Measurements from ENCODE around the gene NACC2.

NACC2 gene

DNA sequence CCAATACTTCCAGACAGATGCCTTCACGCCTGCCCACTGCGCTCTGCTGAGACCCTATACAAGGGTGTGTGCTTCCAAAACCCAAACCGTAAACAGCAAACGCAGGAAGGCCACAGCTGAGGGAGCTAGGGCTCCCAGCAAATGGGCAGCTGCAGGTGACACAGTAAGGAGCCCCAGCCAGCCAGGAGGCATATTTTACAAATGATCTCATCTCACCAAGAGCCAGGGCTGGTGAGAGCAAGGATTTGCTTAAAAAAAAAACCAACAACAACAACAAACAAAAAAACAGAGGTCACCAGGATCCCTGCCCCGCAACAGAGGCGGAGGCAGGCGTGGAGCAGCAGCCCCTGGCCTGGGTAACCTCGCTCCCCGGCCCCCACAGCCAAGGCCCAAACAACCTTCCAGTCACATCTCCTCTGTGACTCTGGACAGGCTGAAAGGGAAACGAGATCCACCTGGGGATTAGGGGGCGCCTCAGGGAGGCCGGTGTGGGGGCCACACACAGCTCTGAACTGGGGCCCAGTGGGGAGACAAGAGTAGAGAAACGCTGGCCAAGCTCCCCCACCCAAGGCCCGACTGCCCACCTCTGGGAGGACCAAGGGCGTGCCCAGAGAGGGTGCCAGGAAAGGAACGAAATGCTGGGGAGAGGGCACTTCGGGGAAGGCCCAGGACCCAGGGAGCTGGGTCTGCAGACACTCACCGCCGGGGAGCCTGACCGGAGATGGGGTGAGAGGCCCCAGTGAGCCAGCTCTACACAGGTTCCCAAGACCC, 3.3 kb downstream of the NACC2 start:
- no peak for DNase-seq

DNA sequence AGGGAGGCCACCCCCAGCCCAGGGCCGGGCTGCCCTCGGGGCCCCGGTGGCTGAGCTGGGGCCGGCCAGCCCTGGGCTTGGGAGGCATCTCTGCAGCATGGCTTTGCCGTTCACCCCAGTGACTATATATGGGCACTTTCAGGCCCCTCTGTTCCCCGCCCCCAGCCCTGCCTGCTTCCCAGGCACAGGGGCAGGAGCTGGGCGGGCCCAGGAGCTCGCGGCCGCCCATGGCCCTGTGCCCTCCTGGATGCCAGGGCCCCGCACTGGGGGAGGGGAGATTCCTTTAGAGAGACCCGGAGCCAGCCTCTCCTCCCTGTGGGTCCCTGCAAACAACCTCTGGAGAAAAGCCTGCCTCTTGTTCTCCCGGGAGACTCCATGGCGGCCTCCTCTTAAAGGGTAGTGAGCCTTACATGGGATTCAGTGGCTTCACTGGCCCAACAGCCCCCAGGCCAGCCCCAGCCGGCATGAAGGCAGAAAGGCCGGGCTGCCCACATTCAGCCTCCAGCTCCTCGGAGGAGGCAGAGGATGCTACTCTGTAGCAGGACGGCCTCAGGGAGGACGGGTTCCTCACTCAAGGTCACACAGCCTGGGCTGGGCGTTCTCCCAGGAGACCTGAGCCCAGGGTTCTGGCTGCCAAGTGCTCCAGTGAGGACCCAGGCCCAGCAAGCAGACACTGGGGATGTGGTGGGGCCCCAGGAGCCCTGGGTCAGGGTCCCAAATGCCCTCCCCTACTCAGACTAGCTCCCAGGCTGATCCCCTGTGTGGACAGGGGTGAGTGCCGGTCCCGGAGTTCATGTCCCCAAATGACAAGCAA, 4.1 kb downstream of the NACC2 start:
- no peak for DNase-seq

DNA sequence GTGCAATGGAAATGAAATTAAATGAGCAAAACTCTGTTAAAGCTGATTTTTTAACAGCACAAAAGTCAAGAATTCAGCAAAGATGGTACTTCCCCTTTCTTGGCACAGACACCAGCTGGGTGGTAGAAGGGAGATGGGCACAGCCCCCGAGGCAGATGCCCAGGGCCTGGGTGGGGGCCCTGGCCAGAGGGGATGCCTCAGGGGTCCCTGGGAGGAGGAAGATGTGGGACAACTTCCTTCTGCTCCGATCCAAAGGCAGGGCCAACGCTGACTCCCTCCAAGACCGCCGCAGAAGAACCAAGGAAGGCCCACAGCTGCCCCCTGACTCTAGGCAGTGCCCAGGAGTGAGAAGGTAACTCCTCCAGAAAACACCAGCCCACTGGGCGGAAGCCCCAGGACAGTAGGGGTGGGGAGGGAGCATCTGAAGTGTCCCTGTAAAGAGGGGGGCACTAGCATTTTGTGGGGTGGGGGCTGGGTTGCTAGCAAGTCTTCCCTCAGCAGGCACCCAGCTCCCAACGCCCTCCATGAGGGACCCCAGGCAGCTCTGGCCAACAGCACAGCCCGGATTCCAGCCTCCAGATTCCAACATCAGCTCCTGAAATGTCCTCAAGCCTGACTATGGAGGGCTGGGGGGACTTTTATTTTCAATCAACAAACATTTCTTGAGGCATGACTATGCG, 4.9 kb downstream of the NACC2 start:
- no peak for DNase-seq

DNA sequence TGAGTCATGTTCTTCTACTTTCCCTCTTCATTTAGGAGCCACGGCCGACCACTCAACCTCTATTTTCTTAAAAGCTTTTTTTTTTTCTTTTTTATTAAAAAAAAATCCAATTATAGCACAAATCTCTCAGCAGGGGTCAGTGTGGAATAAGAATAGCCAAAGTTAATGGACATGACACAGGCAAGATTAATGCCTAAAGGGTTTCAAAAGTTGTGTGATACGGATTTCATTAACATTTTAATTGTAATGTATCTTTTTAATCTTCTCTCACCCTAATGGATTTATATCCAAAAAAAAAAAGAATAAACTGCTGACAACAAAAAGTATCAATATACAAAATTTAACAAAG, 5.4 kb downstream of the NACC2 start:
- DNase-seq = no peak

DNA sequence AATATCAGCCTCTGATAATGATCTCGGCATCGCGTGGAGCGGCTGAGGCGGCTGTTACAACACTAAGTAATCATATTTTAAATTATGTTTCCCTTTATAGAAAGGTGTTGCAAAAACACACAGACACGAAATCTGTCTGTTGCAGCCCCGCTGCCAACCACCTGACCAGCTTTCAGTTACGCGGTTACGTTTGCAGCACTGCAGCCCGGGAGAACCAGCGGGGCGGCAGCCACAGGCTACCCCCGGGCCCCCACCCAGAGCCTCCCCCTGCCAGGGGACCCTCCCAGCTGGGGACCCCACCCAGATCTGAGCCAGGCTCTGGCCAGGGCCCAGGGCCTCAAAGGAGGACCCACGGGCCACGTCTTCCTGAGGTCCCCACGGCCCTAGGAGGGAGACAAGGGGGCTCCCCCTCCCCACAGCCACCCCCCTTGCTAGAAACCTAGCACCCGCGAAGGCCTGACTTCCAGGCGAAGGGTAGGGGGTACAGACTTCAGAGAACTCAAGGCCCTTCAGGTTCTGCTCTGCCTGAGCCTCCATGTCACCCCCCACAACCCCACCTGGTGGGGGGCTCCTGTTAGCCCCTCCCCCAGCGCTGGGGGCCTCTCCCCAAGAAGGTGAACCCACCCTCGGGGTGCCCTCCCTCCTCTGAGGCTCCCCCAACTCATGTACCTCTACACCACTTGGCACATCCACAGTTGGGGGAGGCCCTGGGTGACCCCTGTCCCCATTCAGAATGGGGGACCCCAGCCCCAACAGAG, 6.0 kb downstream of the NACC2 start:
- DNase-seq = no peak

DNA sequence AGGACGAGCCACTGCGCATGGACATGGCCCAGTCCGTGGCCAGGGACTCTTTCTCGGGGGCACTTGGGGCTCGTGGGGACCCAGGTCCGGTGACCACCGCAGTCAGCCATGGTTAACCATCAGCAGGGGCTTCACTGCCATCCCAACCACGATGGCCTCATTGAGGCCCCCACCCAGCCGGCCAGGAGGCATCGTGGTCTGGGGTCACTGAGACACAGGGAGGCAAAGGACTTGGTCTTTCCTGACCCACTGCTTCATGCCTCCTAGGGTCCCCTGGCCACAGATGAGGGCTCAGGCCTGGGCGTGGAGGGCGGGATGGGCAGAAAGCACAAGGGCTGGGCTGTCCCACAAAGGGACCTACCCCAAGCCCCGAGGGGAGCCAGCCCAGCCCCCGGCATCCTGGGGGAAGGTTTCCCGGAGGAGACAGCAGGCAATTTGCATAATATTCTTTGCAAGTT, 6.6 kb downstream of the NACC2 start:
- no peak for DNase-seq

DNA sequence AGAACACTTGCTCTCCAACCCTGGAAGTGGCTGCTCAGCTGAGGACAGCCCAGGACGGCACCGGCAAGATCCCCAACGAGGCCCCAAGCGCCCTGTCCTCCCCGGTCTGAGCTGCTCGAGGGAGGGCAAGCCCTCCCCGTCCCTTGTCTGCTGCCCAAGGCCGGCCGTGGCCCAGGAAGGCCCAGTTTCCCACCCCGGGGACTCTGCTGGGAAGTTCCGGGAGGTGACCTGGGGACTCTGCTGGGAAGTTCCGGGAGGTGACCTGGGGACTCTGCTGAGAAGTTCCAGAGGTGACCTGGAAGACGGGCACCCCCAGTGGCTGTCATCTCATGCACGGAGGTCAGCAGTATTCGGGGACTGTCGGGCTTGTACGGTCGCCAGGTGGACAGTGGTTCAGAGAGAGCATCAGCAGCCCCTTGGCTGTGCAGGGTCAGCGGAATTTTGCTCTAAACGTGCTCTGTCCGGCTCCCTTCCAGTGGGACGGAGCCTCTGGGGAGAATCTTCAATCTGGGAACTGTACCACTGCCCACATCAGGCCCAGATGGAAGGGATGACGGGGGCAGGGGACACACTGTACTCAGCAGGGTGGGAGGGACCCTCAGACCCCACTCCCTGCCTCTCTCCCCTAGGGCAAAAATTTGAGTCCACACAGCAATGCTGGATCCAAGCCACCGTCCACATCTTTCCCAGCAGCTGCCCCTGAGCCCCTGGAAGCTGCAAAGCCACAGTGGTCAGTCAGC, 7.2 kb downstream of the NACC2 start:
- DNase-seq = no peak

DNA sequence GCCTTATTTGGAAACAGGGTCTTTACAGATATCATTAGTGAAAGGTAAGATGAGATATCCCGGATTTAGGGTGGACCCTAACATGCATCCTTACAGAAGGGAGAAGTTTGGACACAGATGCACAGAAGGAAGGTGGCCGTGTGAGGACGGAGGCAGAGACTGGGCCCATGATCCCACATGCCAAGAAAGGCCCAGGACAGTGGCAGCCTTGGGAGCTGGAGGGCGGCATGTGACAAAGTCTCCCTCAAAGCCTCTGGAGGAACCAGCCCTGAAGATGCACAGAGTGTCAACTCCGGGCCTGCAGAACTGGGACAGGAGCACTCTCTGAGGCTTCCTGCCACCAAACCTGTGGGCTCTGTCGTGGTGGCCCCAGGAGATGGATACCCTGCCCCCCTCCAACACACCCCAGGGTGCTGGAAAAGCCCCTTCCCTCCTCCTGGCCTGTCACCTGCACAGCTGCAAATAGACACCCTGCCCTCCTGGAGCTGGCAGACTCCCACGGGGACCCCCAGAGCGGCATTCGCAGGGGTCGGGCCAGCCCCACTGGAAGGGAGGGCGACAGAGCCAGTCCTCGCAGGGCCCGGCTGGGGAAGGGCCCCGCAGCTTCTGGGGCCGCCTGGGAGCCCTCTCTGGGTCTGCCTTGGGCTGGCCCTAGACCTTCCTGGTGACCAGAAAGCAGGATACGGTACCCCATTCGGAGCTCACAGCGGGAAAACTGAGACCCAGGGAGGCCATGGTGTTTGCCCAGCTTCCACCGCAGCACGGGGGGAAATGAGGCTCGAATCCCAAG, 7.9 kb downstream of the NACC2 start:
- DNase-seq = no peak

DNA sequence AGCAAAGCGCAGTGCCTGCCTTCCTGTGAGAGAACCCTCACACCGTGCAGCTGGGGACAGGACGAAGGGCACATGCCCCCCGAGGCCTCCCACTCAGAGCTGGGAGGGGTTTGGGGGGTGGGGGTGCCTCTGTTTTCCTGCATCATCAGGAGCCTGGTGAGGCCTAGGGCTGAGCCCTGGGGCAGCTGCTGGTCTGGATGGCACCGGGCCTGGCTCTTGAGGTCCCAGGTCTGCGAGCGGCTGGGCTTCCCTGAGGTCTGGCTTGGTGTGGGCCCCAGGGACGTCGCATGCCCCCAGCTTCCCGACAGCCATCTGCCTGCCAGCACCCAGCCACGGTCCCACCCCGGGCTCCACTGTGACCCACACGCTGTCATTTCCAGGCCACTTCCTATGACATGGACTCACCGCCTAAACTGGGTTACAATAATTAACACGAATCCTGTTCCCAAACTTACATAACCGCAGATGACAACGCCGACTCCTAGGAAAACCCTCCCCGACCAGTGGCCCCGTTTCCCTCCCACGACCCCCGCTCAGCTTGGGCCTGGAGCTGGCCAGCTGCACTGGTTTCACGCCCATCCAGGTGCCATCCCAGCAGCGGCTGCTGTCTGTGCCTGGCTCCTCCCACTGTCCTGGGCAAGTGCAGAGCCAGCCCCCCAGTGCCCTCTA, 8.7 kb downstream of the NACC2 start:
- no peak for DNase-seq

DNA sequence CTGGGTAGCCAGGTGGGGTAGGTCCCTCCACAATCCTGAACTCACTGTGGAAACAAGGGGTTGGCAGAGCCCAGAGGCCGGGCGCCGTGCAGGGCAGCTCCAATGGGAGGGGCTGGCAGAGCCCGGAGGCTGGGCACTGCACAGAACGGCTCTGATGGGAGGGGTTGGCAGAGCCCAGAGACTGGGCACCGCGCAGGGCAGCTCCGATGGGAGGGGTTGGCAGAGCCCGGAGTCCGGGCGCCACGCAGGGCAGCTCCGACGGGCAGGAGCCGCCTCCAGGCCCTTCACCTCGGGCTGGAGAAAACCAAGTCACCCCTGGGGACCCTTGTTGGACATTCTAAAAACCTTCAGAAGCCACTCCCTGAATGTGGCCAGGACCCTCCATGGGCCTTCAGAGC, 9.3 kb downstream of the NACC2 start:
- no peak for DNase-seq

DNA sequence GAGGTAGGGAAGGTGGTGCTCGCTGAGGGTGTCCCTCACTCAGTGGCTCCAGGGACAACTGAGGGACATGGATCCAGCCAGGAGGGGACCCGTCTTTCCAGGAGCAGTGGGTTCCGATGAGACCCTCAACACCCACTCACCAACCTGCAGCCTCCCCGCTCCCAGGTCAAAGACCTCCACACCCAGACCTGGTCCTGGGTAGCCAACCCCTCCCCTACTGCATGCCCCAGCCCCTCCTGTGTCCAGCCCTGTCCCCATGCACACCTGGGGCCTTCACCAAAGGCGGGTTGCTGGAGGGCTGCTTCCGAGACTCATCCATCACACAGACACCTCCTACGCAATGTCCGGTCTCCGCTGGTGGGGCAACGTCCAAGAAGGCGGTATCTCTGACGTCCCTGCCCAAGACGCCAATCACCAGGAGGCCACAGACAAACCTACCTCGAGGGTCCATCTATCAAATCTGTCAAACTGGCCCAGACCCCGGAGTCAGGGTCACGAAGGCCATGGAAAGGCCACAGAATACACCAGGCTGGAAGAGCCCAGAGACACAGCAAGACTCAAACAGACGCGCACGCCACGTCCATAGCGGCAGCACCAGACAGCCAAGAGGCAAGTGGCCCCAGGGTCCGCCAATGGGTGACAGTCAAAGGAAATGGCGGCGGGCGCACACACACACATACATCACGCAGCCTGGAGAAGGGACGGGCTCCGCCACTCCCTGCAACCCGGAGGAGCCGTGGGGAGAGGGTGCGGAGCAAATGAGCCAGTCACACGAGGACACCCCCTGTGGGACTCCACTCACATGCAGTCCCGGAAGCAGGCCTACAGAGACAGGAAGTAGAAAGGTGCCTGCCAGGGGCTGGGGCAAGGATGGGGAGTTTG, 10.8 kb downstream of the NACC2 start:
- DNase-seq = no peak

DNA sequence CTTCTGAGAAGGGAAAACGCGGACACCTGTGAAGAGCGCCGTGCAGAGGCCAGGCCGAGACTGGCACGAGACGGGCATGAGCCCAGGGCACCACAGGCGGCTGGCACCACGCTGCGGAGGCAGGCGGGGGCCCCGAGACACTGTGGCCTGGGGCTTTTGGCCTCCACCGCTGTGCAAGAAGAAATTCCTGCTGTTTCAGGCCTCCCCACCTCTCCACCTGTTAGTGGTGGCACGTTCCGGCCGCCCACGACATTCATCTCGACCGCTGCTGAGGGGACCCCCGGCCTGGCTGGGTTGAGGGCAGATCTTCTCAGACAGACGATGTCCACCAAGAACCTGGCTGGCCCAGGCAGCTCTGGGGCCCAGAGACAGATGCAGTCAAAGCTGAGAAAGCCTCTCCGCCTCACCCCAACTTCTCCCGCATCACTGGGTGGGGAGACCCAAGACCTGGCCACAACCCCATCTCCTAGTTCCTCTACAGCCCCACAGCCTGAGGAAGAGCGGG, 11.5 kb downstream of the NACC2 start:
- DNase-seq = no peak

DNA sequence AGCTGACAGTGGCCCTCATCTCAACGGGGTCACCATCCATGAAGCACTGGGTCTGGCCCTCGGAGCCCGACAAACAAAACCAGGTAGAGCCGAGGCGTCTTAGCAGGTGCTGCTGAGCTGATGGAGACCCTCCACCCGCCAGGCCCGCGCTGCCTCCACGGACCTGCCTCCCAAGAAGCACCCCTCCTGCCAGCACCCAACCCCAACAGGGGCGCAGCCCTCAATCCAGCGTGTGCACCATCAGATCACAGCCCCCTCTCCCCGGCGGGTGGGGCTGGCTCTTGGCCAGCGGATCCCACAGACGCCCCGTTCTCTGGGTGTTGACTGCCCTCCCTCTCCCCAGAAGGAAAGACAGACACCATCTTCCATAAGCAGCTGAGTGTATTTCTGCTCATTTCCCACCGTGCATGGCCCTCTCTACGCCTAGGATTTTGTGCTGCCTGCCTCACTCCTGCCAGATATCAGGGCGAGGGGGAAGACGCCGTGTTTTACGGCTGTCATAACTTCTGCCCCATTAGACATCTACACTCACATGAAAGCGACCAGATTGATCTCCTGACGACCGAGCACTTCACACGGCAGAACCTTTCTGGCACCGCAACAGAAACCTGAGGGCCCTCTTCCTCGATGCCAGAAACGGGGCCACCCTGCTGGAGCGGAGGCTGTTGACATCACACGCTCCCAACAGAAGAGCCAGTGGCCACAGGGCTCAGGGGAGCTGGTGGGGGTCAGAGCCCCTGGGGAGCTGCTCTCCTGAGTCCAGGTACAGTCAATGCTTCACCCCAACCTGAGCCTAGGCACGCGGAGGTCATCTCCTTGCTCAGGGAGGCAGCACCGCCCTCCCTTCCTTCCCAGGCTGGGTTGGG, 12.4 kb downstream of the NACC2 start:
- DNase-seq = no peak

DNA sequence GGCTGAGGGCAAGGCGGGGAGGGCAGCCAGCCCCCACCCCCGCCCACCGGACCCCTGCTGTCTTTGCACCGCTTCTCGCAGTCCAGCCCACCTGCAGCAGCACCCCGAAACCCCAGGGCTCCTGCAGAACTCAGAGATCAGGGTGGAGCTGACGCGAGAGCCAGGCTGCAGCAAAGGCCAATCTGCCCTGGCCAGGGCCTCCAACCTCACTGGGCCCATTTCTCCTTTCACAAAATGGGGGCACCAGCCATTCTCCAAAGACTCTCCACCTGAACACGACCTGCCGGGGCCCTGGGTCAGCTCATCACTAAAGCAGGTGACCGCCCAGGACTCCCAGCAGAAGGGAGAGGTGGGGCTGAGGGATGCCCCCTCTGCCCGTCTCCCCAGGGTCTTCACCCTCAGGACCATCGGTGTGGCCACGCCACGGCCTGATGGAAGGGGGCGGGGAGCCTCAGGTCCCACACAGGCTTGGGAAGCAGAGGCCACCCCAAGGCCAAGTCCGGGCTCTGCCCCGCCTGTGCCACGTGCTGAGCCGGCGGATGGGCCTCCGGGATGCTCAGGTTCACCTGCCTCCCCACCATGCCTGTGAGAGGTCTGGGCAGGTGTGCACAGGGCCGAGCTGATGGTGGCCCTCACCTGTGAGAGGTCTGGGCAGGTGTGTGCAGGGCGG, 13.1 kb downstream of the NACC2 start:
- no peak for DNase-seq

DNA sequence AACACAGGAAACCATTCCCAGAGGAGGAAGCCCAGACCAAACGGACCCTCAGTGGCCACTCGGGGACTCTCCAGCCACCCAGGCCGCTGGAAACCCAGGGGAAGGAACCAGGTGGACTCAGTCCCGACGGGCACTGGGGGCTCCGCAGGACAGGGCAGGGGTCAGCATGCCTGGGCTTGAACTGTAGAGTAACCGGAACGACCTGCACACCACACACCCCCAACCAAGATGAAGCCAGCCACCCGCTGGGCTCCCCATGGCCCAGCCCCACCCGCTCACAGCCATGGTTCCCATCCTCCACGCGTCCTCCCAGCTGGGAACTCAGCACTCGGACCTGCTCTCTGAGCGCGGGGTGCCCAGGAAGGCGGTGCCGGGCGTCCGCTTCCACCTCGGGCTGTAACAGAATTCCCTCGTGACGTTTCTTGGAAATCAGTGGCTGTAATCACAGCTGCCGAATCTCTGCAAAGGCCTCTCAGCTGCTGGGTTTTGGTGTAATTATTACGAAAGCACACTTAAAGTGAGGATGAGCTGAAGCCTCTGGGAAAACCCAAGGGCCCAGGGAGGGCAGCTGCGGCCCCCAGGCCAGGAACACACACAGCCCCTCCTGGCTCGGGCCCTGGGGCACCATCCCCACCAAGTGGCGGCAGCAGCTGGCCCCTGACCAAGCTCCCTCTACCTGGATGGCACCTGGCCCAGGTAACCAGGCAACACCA, 13.8 kb downstream of the NACC2 start:
- no peak for DNase-seq

DNA sequence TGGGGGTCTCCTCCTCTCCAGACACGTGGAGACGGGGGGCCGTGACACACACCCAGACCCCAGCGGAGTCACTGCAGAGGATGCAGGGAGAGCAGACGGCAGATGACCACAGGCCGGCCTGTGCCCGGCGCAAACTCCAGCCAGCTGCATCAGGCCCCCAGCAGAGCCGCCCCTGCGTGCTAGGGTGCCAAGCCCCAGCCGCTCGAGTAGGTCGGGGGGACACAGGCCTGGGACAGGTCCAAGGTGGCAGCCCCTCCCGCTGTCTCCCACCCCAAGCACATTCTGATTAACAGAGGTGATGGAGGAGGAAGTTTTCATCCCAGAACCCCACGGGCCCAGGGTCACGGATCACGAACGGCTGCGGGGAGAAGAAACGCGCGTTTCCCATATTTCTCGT, 14.4 kb downstream of the NACC2 start:
- DNase-seq = no peak

DNA sequence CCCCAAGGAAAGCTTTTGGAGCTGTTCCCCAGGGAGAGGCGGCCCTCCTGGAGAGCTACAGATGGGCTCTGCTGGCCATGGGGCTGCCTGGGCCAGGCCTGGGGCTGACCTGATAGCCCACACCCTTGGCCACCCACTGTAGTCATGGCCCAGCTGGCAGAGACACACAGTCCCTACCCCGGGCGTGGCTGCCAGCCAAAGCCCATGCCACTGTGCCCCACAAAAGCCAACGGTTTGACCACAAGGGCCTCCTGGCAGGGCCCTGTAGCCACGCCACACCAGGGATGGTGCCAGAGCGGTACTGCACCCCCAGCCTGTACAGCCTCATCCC, 15.2 kb downstream of the NACC2 start:
- no peak for DNase-seq
